ENCODE data around the gene ACTA1. TPM values are rescaled to one million over a fixed set of nuclear protein-coding genes. Genes with fewer than 3 reads are reported as not detected.

Gene ACTA1
- polyA plus RNA-seq, 1 donor from 2014 or later: 1.0 TPM

DNA sequence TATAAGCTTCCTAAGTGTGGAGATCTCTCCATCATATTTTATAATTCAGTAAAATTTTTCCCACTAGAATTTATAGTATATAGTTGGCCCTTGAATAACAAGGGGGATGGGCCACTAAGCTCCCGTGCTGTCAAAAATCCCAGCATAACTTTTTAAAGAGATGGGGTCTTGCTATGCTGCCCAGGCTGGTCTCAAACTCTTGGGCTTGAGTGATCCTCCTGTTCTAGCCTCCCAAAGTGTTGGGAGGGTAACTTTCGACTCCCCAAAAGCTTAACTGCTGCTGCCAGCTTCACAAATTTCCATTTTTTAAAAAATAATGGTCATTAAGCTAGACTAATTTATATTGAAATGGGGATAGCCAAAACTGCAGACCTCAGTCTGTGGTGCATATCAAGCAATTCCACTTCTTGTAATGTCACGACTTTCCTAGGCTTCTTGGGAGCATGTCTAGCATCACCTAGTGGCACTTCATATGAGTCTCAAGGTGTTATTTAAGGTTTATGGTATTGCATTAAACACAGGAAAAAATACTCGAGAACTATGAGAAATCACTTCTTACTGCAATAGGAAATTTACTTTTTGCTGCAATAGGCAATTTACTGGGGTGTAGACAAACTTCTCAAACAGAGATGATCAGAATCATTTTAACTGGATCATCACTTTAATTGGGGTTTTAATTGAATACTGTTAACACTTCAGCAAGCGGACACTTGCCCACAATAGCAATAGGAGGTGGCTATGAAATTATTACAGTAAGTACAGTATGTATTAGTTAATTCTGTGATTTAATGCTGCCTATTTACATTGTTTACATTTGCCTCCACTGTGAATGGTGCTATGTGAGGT lies 19.3 kb upstream of the ACTA1 start:
- H4K20me1 ChIP-seq (ENCODE audit: insufficient read depth): no peaks in the 10 kb centered on the region
- no peak overlapping the region for H3K9ac ChIP-seq (ENCODE audit: low read length)
- H3F3A ChIP-seq (ENCODE audit: insufficient read depth, low read length, poor library complexity, severe bottlenecking): no peaks in the 10 kb centered on the region
- H2AFZ ChIP-seq (ENCODE audit: low read depth, low read length): no peak overlapping the region
- no peaks in the 10 kb centered on the region for H3K27me3 ChIP-seq (ENCODE audit: insufficient read depth, low read depth, low read length)
- no peaks in the 10 kb centered on the region for H3K9me3 ChIP-seq (ENCODE audit: low read length)
- no peak overlapping the region for H3K4me2 ChIP-seq (ENCODE audit: low read length)
- H3K79me2 ChIP-seq (replicated peaks; ENCODE audit: insufficient read depth, low read length): no peaks in the 10 kb centered on the region
- TF ChIP-seq, protein P1, sequence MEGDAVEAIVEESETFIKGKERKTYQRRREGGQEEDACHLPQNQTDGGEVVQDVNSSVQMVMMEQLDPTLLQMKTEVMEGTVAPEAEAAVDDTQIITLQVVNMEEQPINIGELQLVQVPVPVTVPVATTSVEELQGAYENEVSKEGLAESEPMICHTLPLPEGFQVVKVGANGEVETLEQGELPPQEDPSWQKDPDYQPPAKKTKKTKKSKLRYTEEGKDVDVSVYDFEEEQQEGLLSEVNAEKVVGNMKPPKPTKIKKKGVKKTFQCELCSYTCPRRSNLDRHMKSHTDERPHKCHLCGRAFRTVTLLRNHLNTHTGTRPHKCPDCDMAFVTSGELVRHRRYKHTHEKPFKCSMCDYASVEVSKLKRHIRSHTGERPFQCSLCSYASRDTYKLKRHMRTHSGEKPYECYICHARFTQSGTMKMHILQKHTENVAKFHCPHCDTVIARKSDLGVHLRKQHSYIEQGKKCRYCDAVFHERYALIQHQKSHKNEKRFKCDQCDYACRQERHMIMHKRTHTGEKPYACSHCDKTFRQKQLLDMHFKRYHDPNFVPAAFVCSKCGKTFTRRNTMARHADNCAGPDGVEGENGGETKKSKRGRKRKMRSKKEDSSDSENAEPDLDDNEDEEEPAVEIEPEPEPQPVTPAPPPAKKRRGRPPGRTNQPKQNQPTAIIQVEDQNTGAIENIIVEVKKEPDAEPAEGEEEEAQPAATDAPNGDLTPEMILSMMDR (IDR thresholded peaks at IDR 0.05; ENCODE audit: poor library complexity, severe bottlenecking): peak; percentile 82
- TF ChIP-seq RAD21 (conservative IDR thresholded peaks at IDR 0.05) (peak; percentile 83), MXI1 (conservative IDR thresholded peaks at IDR 0.05; ENCODE audit: poor library complexity, severe bottlenecking) (no peak), SMC3 (conservative IDR thresholded peaks at IDR 0.05; ENCODE audit: poor library complexity) (peak; percentile 94)
- H3K27ac ChIP-seq (ENCODE audit: low read length): no peak overlapping the region
- no peaks in the 10 kb centered on the region for H3K36me3 ChIP-seq (ENCODE audit: insufficient read depth, low read length)
- H3K4me3 ChIP-seq (ENCODE audit: low read length): no peak overlapping the region
- no peaks in the 10 kb centered on the region for H3K9me2 ChIP-seq (ENCODE audit: insufficient read depth, low read length)

DNA sequence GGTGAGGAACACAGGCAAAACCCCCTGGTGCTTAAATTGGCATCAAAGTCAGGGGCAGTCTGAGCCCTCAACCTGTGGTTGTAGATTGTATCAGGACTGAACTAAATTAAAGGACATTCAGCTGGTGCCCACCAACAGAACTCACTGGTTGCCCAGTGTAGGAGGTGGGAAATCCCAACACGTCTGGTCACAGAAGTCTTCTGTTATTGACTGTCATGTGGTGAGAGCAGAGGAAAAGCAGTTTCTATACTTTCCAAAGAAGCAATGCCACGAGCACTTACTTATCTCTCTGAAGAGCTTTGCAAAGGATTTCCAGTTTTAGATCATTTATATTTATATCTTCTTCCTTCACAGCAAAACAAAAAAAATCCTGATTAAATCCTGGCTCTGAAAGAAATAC lies 15.0 kb upstream of the ACTA1 start:
- no peaks in the 10 kb centered on the region for H3K9me2 ChIP-seq (ENCODE audit: insufficient read depth, low read length)
- peaks cover 4% of the 10 kb centered on the region for H3K36me3 ChIP-seq (ENCODE audit: insufficient read depth, low read length)
- H3K27ac ChIP-seq (ENCODE audit: low read length): no peak overlapping the region
- H3K9ac ChIP-seq (ENCODE audit: low read length): no peak overlapping the region
- no peaks in the 10 kb centered on the region for H3K79me2 ChIP-seq (replicated peaks; ENCODE audit: insufficient read depth, low read length)
- TF ChIP-seq EP300 (conservative IDR thresholded peaks at IDR 0.05; ENCODE audit: poor library complexity, severe bottlenecking): no peak
- no peak for TF ChIP-seq RAD21 (conservative IDR thresholded peaks at IDR 0.05)
- TF ChIP-seq SMC3 (conservative IDR thresholded peaks at IDR 0.05; ENCODE audit: poor library complexity): no peak
- no peak for TF ChIP-seq POLR2AphosphoS5 (IDR thresholded peaks at IDR 0.05)
- no peak for TF ChIP-seq MXI1 (conservative IDR thresholded peaks at IDR 0.05; ENCODE audit: poor library complexity, severe bottlenecking)
- TF ChIP-seq, protein P1 (IDR thresholded peaks at IDR 0.05; ENCODE audit: poor library complexity, severe bottlenecking): no peak
- no peak for TF ChIP-seq TAF1 (IDR thresholded peaks at IDR 0.05; ENCODE audit: low read depth)
- TF ChIP-seq EZH2 (IDR thresholded peaks at IDR 0.05; ENCODE audit: borderline replicate concordance, insufficient read depth, low read length, poor library complexity, severe bottlenecking): no peak
- TF ChIP-seq, protein P2, sequence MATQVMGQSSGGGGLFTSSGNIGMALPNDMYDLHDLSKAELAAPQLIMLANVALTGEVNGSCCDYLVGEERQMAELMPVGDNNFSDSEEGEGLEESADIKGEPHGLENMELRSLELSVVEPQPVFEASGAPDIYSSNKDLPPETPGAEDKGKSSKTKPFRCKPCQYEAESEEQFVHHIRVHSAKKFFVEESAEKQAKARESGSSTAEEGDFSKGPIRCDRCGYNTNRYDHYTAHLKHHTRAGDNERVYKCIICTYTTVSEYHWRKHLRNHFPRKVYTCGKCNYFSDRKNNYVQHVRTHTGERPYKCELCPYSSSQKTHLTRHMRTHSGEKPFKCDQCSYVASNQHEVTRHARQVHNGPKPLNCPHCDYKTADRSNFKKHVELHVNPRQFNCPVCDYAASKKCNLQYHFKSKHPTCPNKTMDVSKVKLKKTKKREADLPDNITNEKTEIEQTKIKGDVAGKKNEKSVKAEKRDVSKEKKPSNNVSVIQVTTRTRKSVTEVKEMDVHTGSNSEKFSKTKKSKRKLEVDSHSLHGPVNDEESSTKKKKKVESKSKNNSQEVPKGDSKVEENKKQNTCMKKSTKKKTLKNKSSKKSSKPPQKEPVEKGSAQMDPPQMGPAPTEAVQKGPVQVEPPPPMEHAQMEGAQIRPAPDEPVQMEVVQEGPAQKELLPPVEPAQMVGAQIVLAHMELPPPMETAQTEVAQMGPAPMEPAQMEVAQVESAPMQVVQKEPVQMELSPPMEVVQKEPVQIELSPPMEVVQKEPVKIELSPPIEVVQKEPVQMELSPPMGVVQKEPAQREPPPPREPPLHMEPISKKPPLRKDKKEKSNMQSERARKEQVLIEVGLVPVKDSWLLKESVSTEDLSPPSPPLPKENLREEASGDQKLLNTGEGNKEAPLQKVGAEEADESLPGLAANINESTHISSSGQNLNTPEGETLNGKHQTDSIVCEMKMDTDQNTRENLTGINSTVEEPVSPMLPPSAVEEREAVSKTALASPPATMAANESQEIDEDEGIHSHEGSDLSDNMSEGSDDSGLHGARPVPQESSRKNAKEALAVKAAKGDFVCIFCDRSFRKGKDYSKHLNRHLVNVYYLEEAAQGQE (IDR thresholded peaks at IDR 0.05; ENCODE audit: borderline replicate concordance): no peak
- H3K4me2 ChIP-seq (ENCODE audit: low read length): no peak overlapping the region
- H3F3A ChIP-seq (ENCODE audit: insufficient read depth, low read length, poor library complexity, severe bottlenecking): no peaks in the 10 kb centered on the region
- H2AFZ ChIP-seq (ENCODE audit: low read depth, low read length): no peak overlapping the region
- H4K20me1 ChIP-seq (ENCODE audit: insufficient read depth): no peaks in the 10 kb centered on the region
- H3K27me3 ChIP-seq (ENCODE audit: insufficient read depth, low read depth, low read length): no peaks in the 10 kb centered on the region
- no peak overlapping the region for H3K4me3 ChIP-seq (ENCODE audit: low read length)
- H3K9me3 ChIP-seq (ENCODE audit: low read length): no peaks in the 10 kb centered on the region

All from neural cell (in vitro differentiated cells).